ENCODE results near the gene ELP6.
"Not testable (repeated sequence)": the region's sequence is repeated elsewhere in the genome, so short reads cannot be mapped to it uniquely, and the experiment has no call there.

GRCh38 chr3:47480267-47480666 is 33.2 kb downstream of the ELP6 start:
- TF ChIP-seq, protein P1, sequence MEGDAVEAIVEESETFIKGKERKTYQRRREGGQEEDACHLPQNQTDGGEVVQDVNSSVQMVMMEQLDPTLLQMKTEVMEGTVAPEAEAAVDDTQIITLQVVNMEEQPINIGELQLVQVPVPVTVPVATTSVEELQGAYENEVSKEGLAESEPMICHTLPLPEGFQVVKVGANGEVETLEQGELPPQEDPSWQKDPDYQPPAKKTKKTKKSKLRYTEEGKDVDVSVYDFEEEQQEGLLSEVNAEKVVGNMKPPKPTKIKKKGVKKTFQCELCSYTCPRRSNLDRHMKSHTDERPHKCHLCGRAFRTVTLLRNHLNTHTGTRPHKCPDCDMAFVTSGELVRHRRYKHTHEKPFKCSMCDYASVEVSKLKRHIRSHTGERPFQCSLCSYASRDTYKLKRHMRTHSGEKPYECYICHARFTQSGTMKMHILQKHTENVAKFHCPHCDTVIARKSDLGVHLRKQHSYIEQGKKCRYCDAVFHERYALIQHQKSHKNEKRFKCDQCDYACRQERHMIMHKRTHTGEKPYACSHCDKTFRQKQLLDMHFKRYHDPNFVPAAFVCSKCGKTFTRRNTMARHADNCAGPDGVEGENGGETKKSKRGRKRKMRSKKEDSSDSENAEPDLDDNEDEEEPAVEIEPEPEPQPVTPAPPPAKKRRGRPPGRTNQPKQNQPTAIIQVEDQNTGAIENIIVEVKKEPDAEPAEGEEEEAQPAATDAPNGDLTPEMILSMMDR (IDR thresholded peaks at IDR 0.05) = not testable (repeated sequence)
- TF ChIP-seq POLR2A (IDR thresholded peaks at IDR 0.05) = not testable (repeated sequence)
